ENCODE data around the gene SMIM28.

Gene SMIM28

DNA sequence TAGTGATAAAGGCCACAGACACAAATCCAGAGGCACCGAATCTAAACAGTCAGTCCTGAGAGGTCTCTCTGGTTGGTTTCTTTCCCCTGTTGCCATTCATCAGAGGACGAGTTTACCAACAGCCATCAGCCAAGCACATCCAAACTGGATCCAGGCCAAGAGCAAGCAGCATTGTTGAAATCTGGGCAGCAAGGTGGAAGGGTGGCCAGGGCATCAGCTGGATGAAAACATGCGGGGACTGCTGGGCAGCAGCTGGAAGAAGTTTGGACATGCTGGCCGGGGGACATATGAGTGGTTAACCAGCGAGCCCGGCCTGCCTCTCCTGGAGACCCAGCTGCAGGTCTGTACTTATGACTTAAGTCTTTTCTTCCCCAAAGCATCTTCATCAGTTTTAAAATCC, at the start of gene SMIM28:
TSS of gene SMIM28 (plus strand) at position 62 of the 400 bp plus-strand sequence. CDS start at position 230, 168 bp downstream.
- H3K4me3 ChIP-seq (ENCODE audit: low read length) = no peak within 1 kb of the TSS
- no peaks in the 10 kb centered on the region for H3K27me3 ChIP-seq (ENCODE audit: control insufficient read depth, insufficient read depth, low read length)
- no peak within 1 kb of the TSS for H3K27ac ChIP-seq (ENCODE audit: low read depth, low read length)
- no peak within 1 kb of the TSS for H3K9ac ChIP-seq (ENCODE audit: low read length)
- H3K36me3 ChIP-seq (ENCODE audit: control insufficient read depth, insufficient read depth, low read length) = no peaks in the 10 kb centered on the region
- no peaks in the 10 kb centered on the region for H3K4me1 ChIP-seq (ENCODE audit: control insufficient read depth, insufficient read depth, low read length)

DNA sequence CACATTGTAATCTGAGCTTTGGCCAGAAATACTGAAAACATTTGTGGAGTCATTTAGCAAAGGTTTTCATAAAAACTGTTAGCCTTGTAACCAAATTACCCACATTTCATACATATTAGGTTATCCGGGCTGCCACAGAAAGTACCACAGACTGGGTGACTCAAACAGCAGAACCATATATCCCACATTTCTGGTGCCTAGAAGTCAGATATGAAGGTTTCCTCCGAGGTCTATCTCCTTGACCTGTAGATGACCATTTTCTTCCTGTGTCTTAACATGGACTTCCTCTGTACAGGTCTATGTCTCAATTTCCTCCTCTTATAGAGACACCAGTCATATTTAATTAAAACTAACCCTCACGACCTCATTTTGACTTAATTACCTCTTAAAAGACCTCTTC, 49.5 kb upstream of the SMIM28 start:
- H3K9ac ChIP-seq (ENCODE audit: low read length) = no peak overlapping the region
- H3K36me3 ChIP-seq (ENCODE audit: control insufficient read depth, insufficient read depth, low read length) = no peaks in the 10 kb centered on the region
- no peak overlapping the region for H3K27ac ChIP-seq (ENCODE audit: low read depth, low read length)
- no peaks in the 10 kb centered on the region for H3K27me3 ChIP-seq (ENCODE audit: control insufficient read depth, insufficient read depth, low read length)
- H3K4me1 ChIP-seq (ENCODE audit: control insufficient read depth, insufficient read depth, low read length) = no peaks in the 10 kb centered on the region
- no peak overlapping the region for H3K4me3 ChIP-seq (ENCODE audit: low read length)

- Histone ChIP-seq H3K4me1 (ENCODE audit: control insufficient read depth, insufficient read depth, low read length) (no peaks in the 10 kb centered on the region), H3K9ac (ENCODE audit: low read length) (no peak overlapping the region), H3K36me3 (ENCODE audit: control insufficient read depth, insufficient read depth, low read length) (no peaks in the 10 kb centered on the region), H3K27ac (ENCODE audit: low read depth, low read length) (no peak overlapping the region), H3K27me3 (ENCODE audit: control insufficient read depth, insufficient read depth, low read length) (no peaks in the 10 kb centered on the region), H3K4me3 (ENCODE audit: low read length) (no peak overlapping the region)
Measured at GRCh38 chr6:138330763-138331162, 46.9 kb upstream of the SMIM28 start.

GRCh38 chr6:138331444-138331843, 46.3 kb upstream of the SMIM28 start:
- no peaks in the 10 kb centered on the region for H3K27me3 ChIP-seq (ENCODE audit: control insufficient read depth, insufficient read depth, low read length)
- no peaks in the 10 kb centered on the region for H3K4me1 ChIP-seq (ENCODE audit: control insufficient read depth, insufficient read depth, low read length)
- no peak overlapping the region for H3K4me3 ChIP-seq (ENCODE audit: low read length)
- H3K36me3 ChIP-seq (ENCODE audit: control insufficient read depth, insufficient read depth, low read length) = no peaks in the 10 kb centered on the region
- no peak overlapping the region for H3K9ac ChIP-seq (ENCODE audit: low read length)
- H3K27ac ChIP-seq (ENCODE audit: low read depth, low read length) = no peak overlapping the region

- H3K4me3 ChIP-seq (ENCODE audit: low read length) = no peak overlapping the region
Measured at GRCh38 chr6:138331984-138332383, 45.7 kb upstream of the SMIM28 start.

GRCh38 chr6:138334000-138334399, 43.7 kb upstream of the SMIM28 start:
- H3K4me3 ChIP-seq (ENCODE audit: low read length) = no peak overlapping the region
- H3K27me3 ChIP-seq (ENCODE audit: control insufficient read depth, insufficient read depth, low read length) = no peaks in the 10 kb centered on the region
- no peak overlapping the region for H3K9ac ChIP-seq (ENCODE audit: low read length)
- H3K36me3 ChIP-seq (ENCODE audit: control insufficient read depth, insufficient read depth, low read length) = no peaks in the 10 kb centered on the region
- H3K4me1 ChIP-seq (ENCODE audit: control insufficient read depth, insufficient read depth, low read length) = no peaks in the 10 kb centered on the region
- H3K27ac ChIP-seq (ENCODE audit: low read depth, low read length) = no peak overlapping the region

More at GRCh38 chr6:138331984-138332383, 45.7 kb upstream of the SMIM28 start:
- Histone ChIP-seq H3K9ac (ENCODE audit: low read length) (no peak overlapping the region), H3K36me3 (ENCODE audit: control insufficient read depth, insufficient read depth, low read length) (no peaks in the 10 kb centered on the region), H3K27me3 (ENCODE audit: control insufficient read depth, insufficient read depth, low read length) (no peaks in the 10 kb centered on the region), H3K27ac (ENCODE audit: low read depth, low read length) (no peak overlapping the region), H3K4me1 (ENCODE audit: control insufficient read depth, insufficient read depth, low read length) (no peaks in the 10 kb centered on the region)

- H3K4me1 ChIP-seq (ENCODE audit: control insufficient read depth, insufficient read depth, low read length) = no peaks in the 10 kb centered on the region
- no peak overlapping the region for H3K4me3 ChIP-seq (ENCODE audit: low read length)
- no peak overlapping the region for H3K9ac ChIP-seq (ENCODE audit: low read length)
- H3K27ac ChIP-seq (ENCODE audit: low read depth, low read length) = no peak overlapping the region
- no peaks in the 10 kb centered on the region for H3K36me3 ChIP-seq (ENCODE audit: control insufficient read depth, insufficient read depth, low read length)
- H3K27me3 ChIP-seq (ENCODE audit: control insufficient read depth, insufficient read depth, low read length) = no peaks in the 10 kb centered on the region
Measured at GRCh38 chr6:138334963-138335362, 42.7 kb upstream of the SMIM28 start.

- Histone ChIP-seq H3K27me3 (ENCODE audit: control insufficient read depth, insufficient read depth, low read length) (no peaks in the 10 kb centered on the region), H3K27ac (ENCODE audit: low read depth, low read length) (no peak overlapping the region), H3K4me3 (ENCODE audit: low read length) (no peak overlapping the region), H3K36me3 (ENCODE audit: control insufficient read depth, insufficient read depth, low read length) (no peaks in the 10 kb centered on the region), H3K9ac (ENCODE audit: low read length) (no peak overlapping the region), H3K4me1 (ENCODE audit: control insufficient read depth, insufficient read depth, low read length) (no peaks in the 10 kb centered on the region)
Measured at GRCh38 chr6:138336221-138336620, 41.5 kb upstream of the SMIM28 start.

DNA sequence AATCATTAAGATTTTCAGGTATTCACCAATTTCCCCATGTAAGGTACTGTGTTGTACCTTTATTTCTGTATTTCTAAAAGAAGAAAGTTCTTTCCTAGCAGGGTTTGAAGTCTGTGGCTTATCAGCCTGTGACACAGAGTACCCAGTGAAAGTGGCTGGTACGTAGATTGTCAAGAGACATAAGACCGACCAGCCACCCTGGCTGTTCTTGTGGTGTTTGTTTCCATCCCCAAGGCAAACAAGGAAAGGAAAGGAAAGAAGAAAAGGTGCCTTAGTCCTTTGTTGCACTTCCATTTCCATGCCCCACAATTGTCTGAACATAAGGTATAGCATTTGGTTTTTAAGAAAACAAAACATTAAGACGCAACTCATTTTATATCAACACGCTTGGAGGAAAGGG, 40.6 kb upstream of the SMIM28 start:
- Histone ChIP-seq H3K27me3 (ENCODE audit: control insufficient read depth, insufficient read depth, low read length) (no peaks in the 10 kb centered on the region), H3K27ac (ENCODE audit: low read depth, low read length) (no peak overlapping the region), H3K4me3 (ENCODE audit: low read length) (no peak overlapping the region), H3K36me3 (ENCODE audit: control insufficient read depth, insufficient read depth, low read length) (no peaks in the 10 kb centered on the region), H3K4me1 (ENCODE audit: control insufficient read depth, insufficient read depth, low read length) (no peaks in the 10 kb centered on the region), H3K9ac (ENCODE audit: low read length) (no peak overlapping the region)

- no peak overlapping the region for H3K27ac ChIP-seq (ENCODE audit: low read depth, low read length)
- H3K4me3 ChIP-seq (ENCODE audit: low read length) = no peak overlapping the region
- no peaks in the 10 kb centered on the region for H3K27me3 ChIP-seq (ENCODE audit: control insufficient read depth, insufficient read depth, low read length)
- no peaks in the 10 kb centered on the region for H3K4me1 ChIP-seq (ENCODE audit: control insufficient read depth, insufficient read depth, low read length)
- H3K36me3 ChIP-seq (ENCODE audit: control insufficient read depth, insufficient read depth, low read length) = no peaks in the 10 kb centered on the region
- H3K9ac ChIP-seq (ENCODE audit: low read length) = no peak overlapping the region
Measured at GRCh38 chr6:138339024-138339423, 38.7 kb upstream of the SMIM28 start.

DNA sequence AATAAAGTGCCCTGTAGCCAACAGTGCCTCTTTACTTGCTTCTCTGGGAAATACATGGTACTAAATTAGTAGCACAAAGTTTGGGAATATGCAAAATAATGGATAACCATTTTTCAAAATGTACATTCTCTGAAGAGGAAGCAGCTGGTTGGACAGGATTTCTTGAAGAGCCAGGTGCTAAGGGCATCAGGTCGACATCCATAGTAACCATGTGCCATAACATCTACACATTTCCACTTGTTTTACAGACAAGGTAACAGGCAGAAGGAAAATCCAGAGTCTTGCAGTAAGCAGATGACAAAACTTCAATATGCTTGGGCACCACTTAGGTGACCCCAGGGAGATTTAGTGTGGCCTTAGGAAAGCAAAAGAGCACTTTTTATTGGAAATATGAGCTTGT, 36.5 kb upstream of the SMIM28 start:
- no peak overlapping the region for H3K27ac ChIP-seq (ENCODE audit: low read depth, low read length)
- H3K4me3 ChIP-seq (ENCODE audit: low read length) = no peak overlapping the region
- H3K4me1 ChIP-seq (ENCODE audit: control insufficient read depth, insufficient read depth, low read length) = no peaks in the 10 kb centered on the region
- no peaks in the 10 kb centered on the region for H3K36me3 ChIP-seq (ENCODE audit: control insufficient read depth, insufficient read depth, low read length)
- no peaks in the 10 kb centered on the region for H3K27me3 ChIP-seq (ENCODE audit: control insufficient read depth, insufficient read depth, low read length)
- no peak overlapping the region for H3K9ac ChIP-seq (ENCODE audit: low read length)

- Histone ChIP-seq H3K27ac (ENCODE audit: low read depth, low read length) (no peak overlapping the region), H3K27me3 (ENCODE audit: control insufficient read depth, insufficient read depth, low read length) (no peaks in the 10 kb centered on the region), H3K36me3 (ENCODE audit: control insufficient read depth, insufficient read depth, low read length) (no peaks in the 10 kb centered on the region)
Measured at GRCh38 chr6:138343112-138343511, 34.6 kb upstream of the SMIM28 start.

DNA sequence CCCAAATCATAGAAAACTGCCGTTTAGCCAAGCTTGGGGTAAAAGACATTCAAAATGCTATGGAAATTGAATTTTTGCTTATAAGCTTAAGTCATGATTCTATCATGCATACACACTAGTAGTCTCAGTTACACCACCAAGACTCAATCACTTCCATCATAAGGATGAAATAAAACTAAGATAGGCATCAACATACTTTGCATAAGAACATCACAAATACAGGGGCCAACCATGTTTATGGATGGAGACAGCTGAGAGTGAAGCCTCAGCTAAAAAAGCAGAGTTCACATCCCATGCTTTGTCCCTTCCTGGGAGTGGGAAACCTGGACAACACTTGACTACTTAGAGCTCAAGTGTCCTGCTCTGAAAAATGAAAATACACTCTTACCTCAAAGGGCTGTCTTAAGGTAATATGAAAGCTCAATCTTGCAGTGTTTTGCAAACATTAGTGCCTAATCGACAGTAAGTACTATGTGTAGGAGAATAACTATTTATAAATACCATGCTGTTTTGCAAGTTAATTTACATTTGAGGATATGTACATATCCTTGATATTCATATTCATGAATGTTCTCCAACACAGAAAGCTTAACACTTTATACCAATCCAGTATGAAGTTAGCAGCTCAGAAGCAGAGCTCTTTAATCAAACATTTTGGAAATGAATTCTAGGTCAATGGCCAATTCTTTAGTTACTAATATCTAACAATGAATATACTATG, 32.0 kb upstream of the SMIM28 start:
- H3K36me3 ChIP-seq (ENCODE audit: control insufficient read depth, insufficient read depth, low read length) = no peaks in the 10 kb centered on the region
- H3K9ac ChIP-seq (ENCODE audit: low read length) = no peak overlapping the region
- no peaks in the 10 kb centered on the region for H3K27me3 ChIP-seq (ENCODE audit: control insufficient read depth, insufficient read depth, low read length)
- no peak overlapping the region for H3K27ac ChIP-seq (ENCODE audit: low read depth, low read length)
- no peaks in the 10 kb centered on the region for H3K4me1 ChIP-seq (ENCODE audit: control insufficient read depth, insufficient read depth, low read length)
- H3K4me3 ChIP-seq (ENCODE audit: low read length) = no peak overlapping the region

More at GRCh38 chr6:138343112-138343511, 34.6 kb upstream of the SMIM28 start:
- H3K4me1 ChIP-seq (ENCODE audit: control insufficient read depth, insufficient read depth, low read length) = no peaks in the 10 kb centered on the region
- no peak overlapping the region for H3K4me3 ChIP-seq (ENCODE audit: low read length)
- H3K9ac ChIP-seq (ENCODE audit: low read length) = no peak overlapping the region
